RKO (cell line): Measurements from ENCODE around the gene MRPS5.
"Not testable (repeated sequence)": the region's sequence is repeated elsewhere in the genome, so short reads cannot be mapped to it uniquely, and the experiment has no call there.

Source experiments
- DNase-seq: peaks from one replicate; pipeline ENCODE4 v3.0.0-alpha.2; 2016; ENCODE audit warnings: low spot score

The MRPS5 gene

DNA sequence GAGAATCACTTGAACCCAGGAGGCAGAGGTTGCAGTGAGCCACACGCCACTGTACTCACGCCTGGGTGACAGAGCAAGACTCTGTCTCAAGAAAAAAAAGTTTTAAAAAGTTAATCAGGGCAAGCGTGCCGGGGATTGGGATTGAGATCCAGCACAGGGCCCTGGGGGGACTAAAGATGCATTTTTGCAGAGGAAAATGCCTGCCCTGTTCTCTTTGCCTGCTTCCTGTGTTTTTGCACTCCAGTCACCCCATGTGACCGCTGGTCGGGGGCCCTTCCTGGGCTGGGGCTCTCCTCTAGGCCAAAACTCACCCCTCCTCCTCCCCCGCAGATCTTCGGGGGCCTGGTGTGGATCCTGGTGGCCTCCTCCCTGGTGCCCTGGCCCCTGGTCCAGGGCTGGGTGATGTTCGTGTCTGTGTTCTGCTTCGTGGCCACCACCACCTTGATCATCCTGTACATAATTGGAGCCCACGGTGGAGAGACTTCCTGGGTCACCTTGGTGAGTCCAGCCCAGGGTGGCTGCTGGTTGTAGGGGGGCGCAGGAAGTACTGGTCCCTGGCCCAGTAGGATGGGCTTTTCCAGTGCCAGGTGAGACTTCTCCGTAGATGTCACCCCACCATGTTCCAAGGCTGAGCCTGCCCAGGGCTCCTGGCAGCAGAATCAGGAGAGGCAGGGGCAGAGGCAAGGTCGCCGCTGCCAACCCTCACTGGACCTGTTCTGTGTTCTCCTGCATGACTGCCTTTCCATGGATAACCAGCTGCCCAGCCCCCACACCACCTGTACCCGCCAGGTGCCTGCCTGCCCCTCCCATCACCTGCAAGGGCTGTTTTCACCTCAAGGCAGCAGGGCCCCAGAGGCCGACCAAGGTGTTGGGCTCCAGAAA lies 73.7 kb downstream of the MRPS5 start:
- no peak for DNase-seq

DNA sequence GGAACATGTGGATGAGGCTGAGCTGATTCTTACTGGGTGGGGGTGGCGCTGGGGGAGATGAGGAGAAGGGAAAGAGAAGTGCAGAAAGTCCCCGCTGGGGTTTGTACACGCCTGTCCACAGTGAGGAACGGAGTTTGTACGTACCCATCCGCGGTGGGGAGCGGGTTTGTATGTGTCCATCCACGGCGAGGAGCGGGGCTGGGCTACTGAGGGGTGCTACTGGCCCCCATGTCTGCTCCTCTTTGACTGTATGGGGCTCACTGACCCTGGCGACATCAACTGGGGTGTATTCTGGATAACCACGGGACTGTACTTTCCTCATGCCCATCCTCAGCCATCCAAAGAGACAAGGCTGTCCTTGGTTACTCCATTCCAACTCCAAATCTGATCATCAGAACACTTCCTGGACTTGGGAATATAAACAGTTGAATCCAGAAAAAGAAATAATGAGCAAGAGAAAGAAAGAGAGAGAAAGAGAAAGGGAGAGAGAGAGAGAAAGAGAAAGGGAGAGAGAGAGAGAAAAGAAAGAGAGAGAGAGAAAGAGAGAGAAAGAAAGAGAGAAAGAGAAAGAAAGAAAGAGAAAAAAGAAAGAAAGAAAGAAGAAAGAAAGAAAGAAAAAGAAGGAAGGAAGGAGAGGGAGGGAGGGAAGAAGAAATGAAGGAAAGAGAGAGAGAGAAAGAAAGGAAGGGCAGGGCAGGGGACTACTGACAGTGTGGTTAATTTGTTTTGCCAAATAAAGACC lies 75.1 kb downstream of the MRPS5 start:
- DNase-seq, result no peak

DNA sequence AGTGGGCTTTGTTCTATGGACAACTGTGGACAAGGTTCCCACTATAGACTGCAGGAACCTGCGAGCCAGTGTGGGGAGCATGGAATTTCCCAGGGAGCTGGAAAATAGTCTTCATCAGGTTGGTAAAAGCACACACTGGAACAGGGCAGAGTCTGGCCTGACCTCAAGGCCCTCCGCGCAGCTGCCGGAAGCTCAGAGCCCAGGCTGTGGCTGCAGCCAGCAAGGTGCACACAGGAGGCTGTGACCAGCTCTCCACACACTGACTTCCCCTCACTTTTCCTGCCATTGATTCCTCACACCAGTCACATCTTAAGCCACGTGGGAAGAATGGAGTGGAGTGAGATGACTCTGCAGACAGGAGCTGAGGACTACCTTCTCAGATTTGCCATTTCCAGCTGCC lies 77.0 kb downstream of the MRPS5 start:
- no peak for DNase-seq

GRCh38 chr2:95043300-95044093 lies 78.1 kb downstream of the MRPS5 start:
- DNase-seq, result peak; percentile 34

- DNase-seq, result no peak
These were observed 78.9 kb downstream of the MRPS5 start for GRCh38 chr2:95042472-95043271.

GRCh38 chr2:95041824-95042442 lies 79.7 kb downstream of the MRPS5 start:
- DNase-seq, result no peak

GRCh38 chr2:95041060-95041823 lies 80.4 kb downstream of the MRPS5 start:
- no peak for DNase-seq

- no peak for DNase-seq
These were observed 81.2 kb downstream of the MRPS5 start for GRCh38 chr2:95040426-95040825.

GRCh38 chr2:95039978-95040377 lies 81.6 kb downstream of the MRPS5 start:
- DNase-seq, result no peak

- no peak for DNase-seq
These were observed 82.2 kb downstream of the MRPS5 start for GRCh38 chr2:95039363-95039762.

GRCh38 chr2:95038635-95039298 lies 82.8 kb downstream of the MRPS5 start:
- DNase-seq, result no peak

GRCh38 chr2:95037841-95038585 lies 83.6 kb downstream of the MRPS5 start:
- DNase-seq, result not testable (repeated sequence)

DNA sequence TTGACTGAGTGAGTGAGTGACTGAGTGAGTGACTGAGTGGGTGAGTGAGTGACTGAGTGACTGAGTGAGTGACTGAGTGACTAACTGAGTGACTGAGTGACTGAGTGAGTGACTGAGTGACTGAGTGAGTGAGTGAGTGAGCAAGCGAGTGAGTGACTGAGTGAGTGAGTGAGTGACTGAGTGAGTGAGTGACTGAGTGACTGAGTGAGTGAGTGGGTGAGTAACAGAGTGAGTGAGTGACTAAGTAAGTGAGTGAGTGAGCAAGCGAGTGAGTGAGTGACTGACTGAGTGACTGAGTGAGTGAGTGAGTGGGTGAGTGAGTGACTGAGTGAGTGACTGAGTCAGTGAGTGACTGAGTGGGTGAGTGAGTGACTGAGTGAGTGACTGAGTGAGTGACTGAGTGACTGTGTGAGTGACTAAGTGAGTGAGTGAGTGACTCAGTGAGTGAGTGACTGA lies 84.2 kb downstream of the MRPS5 start:
- no peak for DNase-seq

DNA sequence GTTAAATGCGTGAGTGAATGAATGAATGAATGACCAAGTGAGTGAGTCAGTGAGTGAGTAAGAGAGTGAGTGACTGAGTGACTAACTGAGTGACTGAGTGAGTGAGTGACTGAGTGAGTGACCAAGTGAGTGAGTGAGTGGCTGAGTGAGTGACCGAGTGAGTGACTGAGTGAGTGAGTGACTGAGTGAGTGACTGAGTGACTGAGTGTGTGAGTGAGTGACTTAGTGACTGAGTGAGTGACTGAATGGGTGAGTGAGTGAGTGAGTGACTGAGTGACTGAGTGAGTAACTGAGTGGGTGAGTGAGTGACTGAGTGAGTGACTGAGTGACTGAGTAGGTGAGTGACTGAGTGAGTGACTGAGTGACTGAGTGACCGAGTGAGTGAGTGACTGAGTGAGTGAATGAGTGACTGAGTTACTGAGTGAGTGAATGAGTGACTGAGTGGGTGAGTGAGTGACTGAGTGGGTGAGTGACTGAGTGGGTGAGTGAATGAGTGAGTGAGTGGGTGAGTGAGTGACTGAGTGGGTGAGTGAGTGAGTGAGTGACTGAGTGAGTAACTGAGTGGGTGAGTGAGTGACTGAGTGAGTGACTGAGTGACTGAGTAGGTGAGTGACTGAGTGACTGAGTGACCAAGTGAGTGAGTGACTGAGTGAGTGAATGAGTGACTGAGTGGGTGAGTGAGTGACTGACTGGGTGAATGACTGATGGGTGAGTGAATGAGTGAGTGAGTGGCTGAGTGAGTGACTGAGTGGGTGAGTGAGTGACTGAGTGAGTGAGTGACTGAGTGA lies 84.8 kb downstream of the MRPS5 start:
- no peak for DNase-seq
